H1 (cell line): Measurements from ENCODE around the gene NUP133. TPM values are rescaled to one million over a fixed set of nuclear protein-coding genes. Genes with fewer than 3 reads are reported as not detected.

Source experiments
- CTCF ChIA-PET: fragments of 300-600 bp; sonication (Branson Sonifier 250); formaldehyde crosslinking; loops from one replicate; lab custom pipeline; 2021; ENCODE audit not compliant: partially characterized antibody; lab: Charles Lee
- POLR2A ChIA-PET: fragments of 300-600 bp; sonication (Branson Sonifier 250); formaldehyde crosslinking; loops from one replicate; lab custom pipeline; 2021; ENCODE audit warnings: inconsistent platforms; ENCODE audit not compliant: partially characterized antibody; lab: Charles Lee
- DNase-seq, 2 experiments: peaks; one replicate each; pipeline versions ENCODE4 v3.0.0 to v3.0.0-alpha.2; 2010 to 2022; ENCODE audit warnings: low spot score in 2 of 2, low read depth in 1 of 2, mixed read lengths in 1 of 2
- FAIRE-seq: peaks from 2 replicates; lab custom pipeline; 2011; peaks lifted over from hg19 to GRCh38; lab: Jason Lieb, UNC
- H2AFZ ChIP-seq: 2 replicates; pipeline ENCODE4 v1.8.1; 2012; ENCODE audit warnings: low read length, inconsistent platforms
- H2AK5ac ChIP-seq: 2 replicates; pipeline ENCODE4 v1.6.1; 2013; ENCODE audit warnings: low read depth, low read length
- H2BK120ac ChIP-seq: replicated peaks from 2 replicates; pipeline ENCODE3; 2013; ENCODE audit warnings: low read depth, low read length, inconsistent platforms
- H2BK12ac ChIP-seq: 2 replicates; pipeline ENCODE4 v1.6.1; 2013; ENCODE audit warnings: low read depth, low read length
- H2BK15ac ChIP-seq: 2 replicates; pipeline ENCODE4 v1.6.1; 2013; ENCODE audit warnings: low read length
- H2BK20ac ChIP-seq: 2 replicates; pipeline ENCODE4 v1.6.1; 2013; ENCODE audit warnings: low read length
- H2BK5ac ChIP-seq: 2 replicates; pipeline ENCODE4 v1.6.1; 2013; ENCODE audit warnings: low read depth, low read length
- H3K14ac ChIP-seq: 2 replicates; pipeline ENCODE4 v1.6.1; 2013; ENCODE audit warnings: inconsistent platforms; ENCODE audit not compliant: insufficient read length
- H3K18ac ChIP-seq: 2 replicates; pipeline ENCODE4 v1.6.1; 2013; ENCODE audit warnings: low read length; ENCODE audit errors: extremely low read depth
- H3K23ac ChIP-seq: 2 replicates; pipeline ENCODE4 v1.6.1; 2013; ENCODE audit warnings: inconsistent platforms; ENCODE audit not compliant: insufficient read length
- H3K23me2 ChIP-seq: 2 replicates; pipeline ENCODE4 v1.6.1; 2013; ENCODE audit warnings: low read depth, low read length
- H3K27ac ChIP-seq: 2 replicates; pipeline ENCODE4 v1.6.1; 2011; ENCODE audit warnings: low read depth, low read length, inconsistent platforms
- H3K27me3 ChIP-seq, 4 experiments: replicated peaks in 1 of 4; 1 replicate in 1 of 4; 2 replicates in 3 of 4; pipeline versions ENCODE4 v1.6.1 to v1.8.1; 2011 to 2013; ENCODE audit warnings: low read length in 3 of 4, mild to moderate bottlenecking in 3 of 4, inconsistent platforms in 2 of 4, mixed read lengths in 2 of 4, moderate library complexity in 1 of 4; ENCODE audit not compliant: control insufficient read depth in 3 of 4, insufficient read depth in 3 of 4; ENCODE audit errors: extremely low read depth in 1 of 4
- H3K36me3 ChIP-seq, 4 experiments: 2 replicates each; pipeline versions ENCODE4 v1.6.1 to v1.8.1; 2011 to 2013; ENCODE audit warnings: mild to moderate bottlenecking in 4 of 4, low read length in 3 of 4, moderate library complexity in 2 of 4, control low read depth in 1 of 4, inconsistent platforms in 1 of 4; ENCODE audit not compliant: insufficient read depth in 4 of 4, control insufficient read depth in 2 of 4
- H3K4ac ChIP-seq: replicated peaks from 2 replicates; pipeline ENCODE3; 2013; ENCODE audit warnings: low read length, low read depth, mixed read lengths, inconsistent platforms; ENCODE audit not compliant: insufficient read length
- H3K4me1 ChIP-seq, 4 experiments: replicated peaks in 1 of 4; 1 replicate in 1 of 4; 2 replicates in 3 of 4; pipeline versions ENCODE4 v1.6.1 to v1.8.1; 2011 to 2013; ENCODE audit warnings: low read length in 3 of 4, inconsistent platforms in 2 of 4, mixed read lengths in 1 of 4; ENCODE audit not compliant: insufficient read depth in 4 of 4, control insufficient read depth in 3 of 4
- H3K4me2 ChIP-seq, 2 experiments: 2 replicates each; pipeline versions ENCODE4 v1.6.1 to v1.8.1; 2011 to 2013; ENCODE audit warnings: low read depth in 2 of 2, low read length in 2 of 2, control low read depth in 1 of 2, inconsistent platforms in 1 of 2, mild to moderate bottlenecking in 1 of 2; ENCODE audit not compliant: insufficient read depth in 1 of 2
- H3K4me3 ChIP-seq, 4 experiments: fragments of 200-600, 300-600 bp in 1 of 4; sonication (generic), shearing (Covaris generic), sonication (Bioruptor Twin) in 1 of 4; 2 replicates each; pipeline versions ENCODE4 v1.5.1 to v1.8.1; 2011 to 2016; ENCODE audit warnings: low read length in 4 of 4, low read depth in 3 of 4, control low read depth in 2 of 4, inconsistent platforms in 2 of 4, mild to moderate bottlenecking in 2 of 4, mixed read lengths in 1 of 4, moderate library complexity in 1 of 4; ENCODE audit not compliant: insufficient read depth in 2 of 4; ENCODE audit errors: extremely low read depth in 1 of 4
- H3K56ac ChIP-seq: replicated peaks from 2 replicates; pipeline ENCODE3; 2013; ENCODE audit warnings: low read depth, mild to moderate bottlenecking, mixed read lengths, low read length, inconsistent platforms; ENCODE audit not compliant: insufficient read length
- H3K79me1 ChIP-seq: 2 replicates; pipeline ENCODE4 v1.6.1; 2013; ENCODE audit warnings: low read depth, low read length, control low read depth
- H3K79me2 ChIP-seq, 2 experiments: 2 replicates each; pipeline versions ENCODE4 v1.6.1 to v1.8.1; 2012 to 2013; ENCODE audit warnings: low read length in 2 of 2, mild to moderate bottlenecking in 2 of 2, inconsistent platforms in 1 of 2; ENCODE audit not compliant: insufficient read depth in 2 of 2, control insufficient read depth in 1 of 2
- H3K9ac ChIP-seq, 4 experiments: replicated peaks in 1 of 4; 1 replicate in 1 of 4; 2 replicates in 3 of 4; pipeline versions ENCODE4 v1.6.1 to v1.8.1; 2011 to 2013; ENCODE audit warnings: low read depth in 3 of 4, low read length in 3 of 4, control low read depth in 2 of 4, mild to moderate bottlenecking in 2 of 4, moderate library complexity in 2 of 4, inconsistent platforms in 1 of 4; ENCODE audit errors: extremely low read depth in 1 of 4
- H3K9me3 ChIP-seq, 2 experiments: 2 replicates each; pipeline versions ENCODE4 v1.6.1 to v1.8.1; 2012 to 2013; ENCODE audit warnings: mild to moderate bottlenecking in 2 of 2, moderate library complexity in 2 of 2, control low read depth in 1 of 2, inconsistent platforms in 1 of 2, low read depth in 1 of 2, low read length in 1 of 2, mixed read lengths in 1 of 2; ENCODE audit not compliant: insufficient read depth in 2 of 2
- H4K20me1 ChIP-seq, 2 experiments: replicated peaks in 1 of 2; 2 replicates each; pipeline versions ENCODE3 to v1.8.1; 2011 to 2013; ENCODE audit warnings: inconsistent platforms in 2 of 2, low read length in 2 of 2, mild to moderate bottlenecking in 1 of 2; ENCODE audit not compliant: insufficient read depth in 2 of 2, control insufficient read depth in 1 of 2
- H4K5ac ChIP-seq: 2 replicates; pipeline ENCODE4 v1.6.1; 2013; ENCODE audit warnings: low read length, low read depth, mixed read lengths, inconsistent platforms; ENCODE audit not compliant: insufficient read length
- H4K8ac ChIP-seq: 2 replicates; pipeline ENCODE4 v1.8.0; 2013; ENCODE audit warnings: mild to moderate bottlenecking, moderate library complexity, low read length, inconsistent platforms; ENCODE audit not compliant: insufficient read depth; ENCODE audit errors: extremely low read depth
- H4K91ac ChIP-seq: replicated peaks from 2 replicates; pipeline ENCODE3; 2013; ENCODE audit warnings: low read length, mixed read lengths, inconsistent platforms; ENCODE audit not compliant: insufficient read length
- ATF2 ChIP-seq: IDR thresholded peaks from 2 replicates; pipeline ENCODE4 v1.6.1; 2012; ENCODE audit warnings: low read length, inconsistent platforms
- HDAC6 ChIP-seq: IDR thresholded peaks from one replicate; pipeline ENCODE4 v1.7.1; 2012; ENCODE audit warnings: low read depth, mild to moderate bottlenecking, inconsistent platforms, low read length, moderate library complexity
- RAD21 ChIP-seq, 2 experiments: IDR thresholded peaks in 1 of 2; conservative IDR thresholded peaks in 1 of 2; 2 replicates each; pipeline ENCODE4 v1.6.1; 2011; ENCODE audit warnings: low read depth in 2 of 2, low read length in 2 of 2, improper control_type of control experiment in 1 of 2, inconsistent platforms in 1 of 2, mild to moderate bottlenecking in 1 of 2, moderate library complexity in 1 of 2
- RXRA ChIP-seq: IDR thresholded peaks from 2 replicates; pipeline ENCODE4 v1.6.1; 2011; ENCODE audit warnings: low read depth, mild to moderate bottlenecking, low read length, moderate library complexity; ENCODE audit not compliant: insufficient read depth
- SIX5 ChIP-seq: IDR thresholded peaks from 2 replicates; pipeline ENCODE4 v1.6.1; 2011; ENCODE audit warnings: mild to moderate bottlenecking, low read depth, low read length
- SUZ12 ChIP-seq: fragments of 200-600 bp; sonication (generic); IDR thresholded peaks from 2 replicates; pipeline ENCODE4 v1.6.1; 2012; ENCODE audit warnings: mild to moderate bottlenecking, inconsistent platforms, low read length, moderate library complexity, mixed read lengths
- TAF7 ChIP-seq: optimal IDR thresholded peaks from 2 replicates; pipeline ENCODE3; 2011; ENCODE audit warnings: low read depth, mild to moderate bottlenecking, inconsistent platforms, low read length, moderate library complexity, borderline replicate concordance
- WGBS, 2 experiments: shearing (Covaris generic) in 1 of 2; methylation state at CpG; one replicate each; pipeline versions ENCODE4 v1.1.6 to v1.1.7; 2013 to 2015; ENCODE audit warnings: low lambda C conversion rate in 2 of 2, mixed read lengths in 2 of 2, inconsistent platforms in 1 of 2, low coverage in 1 of 2, missing lambda C conversion rate in 1 of 2; ENCODE audit not compliant: insufficient replicate concordance in 2 of 2, insufficient coverage in 1 of 2, insufficient read length in 1 of 2; ENCODE audit errors: extremely low coverage in 1 of 2, missing lambda C conversion rate in 1 of 2; 5-methylcytosine and 5-hydroxymethylcytosine counted together
- polyA plus RNA-seq, 7 experiments: library from polyadenylated mRNA; depleted of rRNA in 3 of 7; stranded (reverse) in 5 of 7; unstranded in 2 of 7; fragments of >200 nt in 5 of 7; fragments of 200-250 nt in 2 of 7; gene quantifications; 1 replicate in 5 of 7; 2 replicates in 1 of 7; 4 replicates in 1 of 7; pipeline versions ENCODE4 v1.2.1 to v1.2.3, GENCODE V29; 2011 to 2013; ENCODE audit warnings: missing spikeins in 2 of 7, mixed read lengths in 2 of 7
- total RNA-seq: library from RNA; stranded (reverse); fragmentation: NEBNext Ultra II Directional; extraction: Animal tissue kit (Norgen Biotek cat#: 25700); gene quantifications from 2 replicates; pipeline ENCODE4 v1.2.1, GENCODE V29; 2021
- TF ChIP-seq, protein P1 (sequence below): IDR thresholded peaks from 2 replicates; pipeline ENCODE4 v1.6.1; 2012; ENCODE audit warnings: inconsistent platforms

The NUP133 gene
- total and polyA plus RNA-seq, 2 of the 8 experiments (the other 6 are each of a cell fraction or from before 2014, with no cell fraction given) = 20.6 to 72.1 TPM

GRCh38 chr1:229440851-229441537 lies 67.1 kb downstream of the NUP133 start:
- 89% methylated on average over 5 of the region's 5 CpGs; no CpG with 5 or more reads in 1 of the 2 experiments for WGBS, 2 experiments
- POLR2A ChIA-PET = interaction anchor here (0.6 to 1.4 kb wide), 5 partner anchors 10 to 103 kb away, joined by 3 to 4 read pairs (median 3); no protein-coding TSS in a partner anchor
- FAIRE-seq = no peak

More at GRCh38 chr1:229440851-229441537, 67.1 kb downstream of the NUP133 start:
- Histone ChIP-seq H2BK20ac (no peak overlapping the region), H3K79me1 (no peaks in the 10 kb centered on the region), H3K23me2 (no peaks in the 10 kb centered on the region), H3K4ac (no peak overlapping the region), H2BK12ac (no peak overlapping the region), H4K91ac (no peak overlapping the region), H2AFZ (no peak overlapping the region), H3K9me3 (no peaks in the 10 kb centered on the region), H3K4me3 (no peak overlapping the region), H3K56ac (no peak overlapping the region), H3K79me2 (no peaks in the 10 kb centered on the region), H3K23ac (no peak overlapping the region), H3K18ac (no peak overlapping the region), H4K20me1 (peaks cover 0 to under 1% of the 10 kb centered on the region in 2 experiments), H3K4me1 (no peaks in the 10 kb centered on the region), H3K36me3 (peaks cover 6 to 26% (median 16%) of the 10 kb centered on the region in 4 experiments; a peak in 7 of 8 replicates), H3K4me2 (no peak overlapping the region), H2BK15ac (no peak overlapping the region), H2AK5ac (no peak overlapping the region), H3K27ac (no peak overlapping the region), H4K8ac (no peak overlapping the region), H3K14ac (no peak overlapping the region), H2BK120ac (no peak overlapping the region), H4K5ac (no peak overlapping the region), H3K27me3 (peaks cover 0 to 2% (median under 1%) of the 10 kb centered on the region in 4 experiments; a peak in 4 of 7 replicates), H3K9ac (no peak overlapping the region), H2BK5ac (no peak overlapping the region)
- no peak for DNase-seq
- CTCF ChIA-PET = interaction anchor here (1.0 to 2.4 kb wide), 9 partner anchors 11 to 182 kb away, joined by 3 to 9 read pairs (median 4); no protein-coding TSS in a partner anchor
- TF ChIP-seq ATF2 (no peak), SUZ12 (no peak), RAD21 (IDR thresholded peaks at IDR 0.05 in 1 of 2, conservative IDR thresholded peaks at IDR 0.05 in 1 of 2; ENCODE audit: low read depth in 2 of 2, low read length in 2 of 2) (no peak), RXRA (no peak), SIX5 (no peak), TAF7 (no peak), HDAC6 (no peak)
- TF ChIP-seq, protein P1, sequence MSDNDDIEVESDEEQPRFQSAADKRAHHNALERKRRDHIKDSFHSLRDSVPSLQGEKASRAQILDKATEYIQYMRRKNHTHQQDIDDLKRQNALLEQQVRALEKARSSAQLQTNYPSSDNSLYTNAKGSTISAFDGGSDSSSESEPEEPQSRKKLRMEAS = no peak
